Nephron (organoid): ENCODE data around the gene SGCB.
"Not testable (repeated sequence)": the region's sequence is repeated elsewhere in the genome, so short reads cannot be mapped to it uniquely, and the experiment has no call there.

ENCODE experiments used
- H3K27ac Mint-ChIP-seq, 3 experiments: 2 replicates each; pipeline ENCODE4 v1.8.0; 2020; ENCODE audit warnings: mixed read lengths in 3 of 3, mild to moderate bottlenecking in 2 of 3, moderate library complexity in 1 of 3
- H3K27me3 Mint-ChIP-seq: 2 replicates; pipeline ENCODE4 v1.8.0; 2021; ENCODE audit warnings: low read depth, mild to moderate bottlenecking, moderate library complexity, mixed read lengths
- H3K36me3 Mint-ChIP-seq: 2 replicates; pipeline ENCODE4 v1.8.0; 2020; ENCODE audit warnings: low read depth, mixed read lengths
- H3K4me1 Mint-ChIP-seq: 2 replicates; pipeline ENCODE4 v1.8.0; 2020; ENCODE audit warnings: mixed read lengths
- H3K4me3 Mint-ChIP-seq, 3 experiments: 2 replicates each; pipeline ENCODE4 v1.8.0; 2020; ENCODE audit warnings: mild to moderate bottlenecking in 3 of 3, mixed read lengths in 3 of 3, moderate library complexity in 2 of 3
- H3K9me3 Mint-ChIP-seq: 2 replicates; pipeline ENCODE4 v1.8.0; 2020; ENCODE audit warnings: mixed read lengths
- TF ChIP-seq, protein P1 (sequence below), 3 experiments: fragments of 200-600 bp; sonication (generic); IDR thresholded peaks; one replicate each; pipeline ENCODE4 v1.5.0; 2021; ENCODE audit warnings: antibody characterized with exemption in 3 of 3; ENCODE audit not compliant: unreplicated experiment in 3 of 3

SGCB gene, protein sequence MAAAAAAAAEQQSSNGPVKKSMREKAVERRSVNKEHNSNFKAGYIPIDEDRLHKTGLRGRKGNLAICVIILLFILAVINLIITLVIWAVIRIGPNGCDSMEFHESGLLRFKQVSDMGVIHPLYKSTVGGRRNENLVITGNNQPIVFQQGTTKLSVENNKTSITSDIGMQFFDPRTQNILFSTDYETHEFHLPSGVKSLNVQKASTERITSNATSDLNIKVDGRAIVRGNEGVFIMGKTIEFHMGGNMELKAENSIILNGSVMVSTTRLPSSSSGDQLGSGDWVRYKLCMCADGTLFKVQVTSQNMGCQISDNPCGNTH

GRCh38 chr4:52038103-52038912, at the start of gene SGCB:
Gene SGCB, minus strand, starts transcription at chr4:52038299. Its CDS starts 40 bp downstream, at chr4:52038259.
- peaks cover 37% of the 10 kb centered on the region for H3K4me1 Mint-ChIP-seq
- H3K27me3 Mint-ChIP-seq = peaks cover 6% of the 10 kb centered on the region
- H3K36me3 Mint-ChIP-seq = peaks cover 10% of the 10 kb centered on the region
- peak within 1 kb of the TSS; percentile 87 to 98 (median 96) for H3K4me3 Mint-ChIP-seq
- TF ChIP-seq, protein P1, sequence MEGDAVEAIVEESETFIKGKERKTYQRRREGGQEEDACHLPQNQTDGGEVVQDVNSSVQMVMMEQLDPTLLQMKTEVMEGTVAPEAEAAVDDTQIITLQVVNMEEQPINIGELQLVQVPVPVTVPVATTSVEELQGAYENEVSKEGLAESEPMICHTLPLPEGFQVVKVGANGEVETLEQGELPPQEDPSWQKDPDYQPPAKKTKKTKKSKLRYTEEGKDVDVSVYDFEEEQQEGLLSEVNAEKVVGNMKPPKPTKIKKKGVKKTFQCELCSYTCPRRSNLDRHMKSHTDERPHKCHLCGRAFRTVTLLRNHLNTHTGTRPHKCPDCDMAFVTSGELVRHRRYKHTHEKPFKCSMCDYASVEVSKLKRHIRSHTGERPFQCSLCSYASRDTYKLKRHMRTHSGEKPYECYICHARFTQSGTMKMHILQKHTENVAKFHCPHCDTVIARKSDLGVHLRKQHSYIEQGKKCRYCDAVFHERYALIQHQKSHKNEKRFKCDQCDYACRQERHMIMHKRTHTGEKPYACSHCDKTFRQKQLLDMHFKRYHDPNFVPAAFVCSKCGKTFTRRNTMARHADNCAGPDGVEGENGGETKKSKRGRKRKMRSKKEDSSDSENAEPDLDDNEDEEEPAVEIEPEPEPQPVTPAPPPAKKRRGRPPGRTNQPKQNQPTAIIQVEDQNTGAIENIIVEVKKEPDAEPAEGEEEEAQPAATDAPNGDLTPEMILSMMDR (IDR thresholded peaks at IDR 0.05; ENCODE audit: unreplicated experiment in 3 of 3) = no peak
- no peaks in the 10 kb centered on the region for H3K9me3 Mint-ChIP-seq
- peak within 1 kb of the TSS; percentile 97 to 100 (median 97) for H3K27ac Mint-ChIP-seq

DNA sequence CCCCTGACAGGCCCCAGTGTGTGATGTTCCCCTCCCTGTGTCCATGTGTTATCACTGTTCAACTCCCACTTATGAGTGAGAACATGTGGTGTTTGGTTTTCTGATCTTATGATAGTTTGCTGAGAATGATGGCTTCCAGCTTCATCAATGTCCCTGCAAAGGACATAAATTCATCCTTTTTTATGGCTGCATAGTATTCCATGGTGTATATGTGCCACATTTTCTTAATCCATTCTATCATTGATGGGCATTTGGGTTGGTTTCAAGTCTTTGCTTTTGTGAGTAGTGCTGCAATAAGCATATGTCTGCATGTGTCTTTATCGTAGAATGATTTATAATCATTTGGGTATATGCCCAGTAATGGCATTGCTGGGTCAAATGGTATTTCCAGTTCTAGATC, 48.3 kb upstream of the SGCB start:
- not testable (repeated sequence) for H3K36me3 Mint-ChIP-seq, H3K4me3 Mint-ChIP-seq, H3K27ac Mint-ChIP-seq, H3K27me3 Mint-ChIP-seq, H3K4me1 Mint-ChIP-seq
- peaks cover 16% of the 10 kb centered on the region for H3K9me3 Mint-ChIP-seq

GRCh38 chr4:52081216-52081615, 43.1 kb upstream of the SGCB start:
- Mint-ChIP-seq H3K4me3 (no peak overlapping the region), H3K27ac (no peak overlapping the region), H3K4me1 (peaks cover 4% of the 10 kb centered on the region), H3K36me3 (no peaks in the 10 kb centered on the region), H3K9me3 (no peaks in the 10 kb centered on the region), H3K27me3 (peaks cover 13% of the 10 kb centered on the region)
- TF ChIP-seq, protein P1 (IDR thresholded peaks at IDR 0.05; ENCODE audit: unreplicated experiment in 3 of 3) = no peak

DNA sequence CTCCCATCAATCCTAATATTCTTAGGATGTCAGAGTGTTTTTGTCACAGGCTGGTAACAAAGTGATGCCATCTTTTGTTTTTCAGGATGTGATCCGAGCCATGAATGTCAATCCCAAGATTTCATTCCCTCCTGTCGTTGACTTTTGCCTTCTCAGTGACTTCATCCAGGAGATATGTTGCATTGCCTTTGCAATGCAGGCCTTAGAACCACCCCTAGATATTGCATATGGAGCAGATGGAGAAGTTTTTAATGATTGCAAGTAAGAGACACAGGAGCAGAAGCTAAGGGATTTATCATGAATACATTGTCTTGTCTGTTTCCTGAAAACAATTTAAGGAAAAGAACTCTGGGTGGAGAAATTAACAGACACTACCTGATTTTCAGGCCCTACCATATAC, 41.6 kb upstream of the SGCB start:
- H3K27me3 Mint-ChIP-seq = peaks cover 24% of the 10 kb centered on the region
- TF ChIP-seq, protein P1 (IDR thresholded peaks at IDR 0.05; ENCODE audit: unreplicated experiment in 3 of 3) = no peak
- no peak overlapping the region for H3K27ac Mint-ChIP-seq
- H3K9me3 Mint-ChIP-seq = no peaks in the 10 kb centered on the region
- peaks cover 9% of the 10 kb centered on the region for H3K4me1 Mint-ChIP-seq
- no peak overlapping the region for H3K4me3 Mint-ChIP-seq
- no peaks in the 10 kb centered on the region for H3K36me3 Mint-ChIP-seq

GRCh38 chr4:52076731-52077130, 38.6 kb upstream of the SGCB start:
- TF ChIP-seq, protein P1 (IDR thresholded peaks at IDR 0.05; ENCODE audit: unreplicated experiment in 3 of 3) = no peak
- Mint-ChIP-seq H3K4me1 (peaks cover 12% of the 10 kb centered on the region), H3K4me3 (peak overlapping the region; percentile 78 to 83 (median 80)), H3K9me3 (no peaks in the 10 kb centered on the region), H3K27me3 (peaks cover 24% of the 10 kb centered on the region), H3K27ac (no peak overlapping the region), H3K36me3 (no peaks in the 10 kb centered on the region)

GRCh38 chr4:52071791-52072546, 33.9 kb upstream of the SGCB start:
- Mint-ChIP-seq H3K27me3 (peaks cover 15% of the 10 kb centered on the region), H3K36me3 (no peaks in the 10 kb centered on the region), H3K9me3 (peaks cover 4% of the 10 kb centered on the region), H3K27ac (peak overlapping the region; percentile 29 to 45 (median 39)), H3K4me1 (peaks cover 16% of the 10 kb centered on the region), H3K4me3 (peak overlapping the region in 2 of 3 experiments; percentile 12 to 27)
- TF ChIP-seq, protein P1 (IDR thresholded peaks at IDR 0.05; ENCODE audit: unreplicated experiment in 3 of 3) = no peak
